ENCODE measurements around the gene KMT2C.

Gene KMT2C

DNA sequence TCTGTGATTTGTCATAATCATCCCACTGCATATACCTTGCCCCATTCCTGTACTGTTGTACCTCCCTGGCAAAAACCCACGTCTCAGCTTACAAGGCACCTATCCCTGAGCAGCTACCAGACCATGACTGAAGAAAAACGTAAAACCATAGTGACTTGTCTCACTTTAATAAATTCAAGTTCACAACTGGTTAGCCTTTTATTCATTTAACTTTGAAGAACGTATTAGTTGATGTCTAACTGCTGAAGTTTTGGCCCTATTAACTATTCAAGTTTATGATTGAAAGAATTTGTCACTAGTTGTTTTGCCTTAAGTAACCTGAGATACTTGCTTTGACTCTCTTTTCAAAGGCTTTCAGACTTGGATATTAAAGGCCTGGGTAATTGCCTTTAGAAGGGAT lies 350.7 kb downstream of the KMT2C start:
- H3K27ac ChIP-seq (ENCODE audit: low read depth, low read length): no peak overlapping the region
- no peaks in the 10 kb centered on the region for H4K20me1 ChIP-seq (ENCODE audit: low read depth, low read length)
- H3F3A ChIP-seq (ENCODE audit: insufficient read depth): no peaks in the 10 kb centered on the region
- no peaks in the 10 kb centered on the region for H3K9me2 ChIP-seq (replicated peaks; ENCODE audit: insufficient read depth, low read length)
- no peaks in the 10 kb centered on the region for H3K9me3 ChIP-seq (ENCODE audit: insufficient read depth, low read length)
- TF ChIP-seq, protein P1, sequence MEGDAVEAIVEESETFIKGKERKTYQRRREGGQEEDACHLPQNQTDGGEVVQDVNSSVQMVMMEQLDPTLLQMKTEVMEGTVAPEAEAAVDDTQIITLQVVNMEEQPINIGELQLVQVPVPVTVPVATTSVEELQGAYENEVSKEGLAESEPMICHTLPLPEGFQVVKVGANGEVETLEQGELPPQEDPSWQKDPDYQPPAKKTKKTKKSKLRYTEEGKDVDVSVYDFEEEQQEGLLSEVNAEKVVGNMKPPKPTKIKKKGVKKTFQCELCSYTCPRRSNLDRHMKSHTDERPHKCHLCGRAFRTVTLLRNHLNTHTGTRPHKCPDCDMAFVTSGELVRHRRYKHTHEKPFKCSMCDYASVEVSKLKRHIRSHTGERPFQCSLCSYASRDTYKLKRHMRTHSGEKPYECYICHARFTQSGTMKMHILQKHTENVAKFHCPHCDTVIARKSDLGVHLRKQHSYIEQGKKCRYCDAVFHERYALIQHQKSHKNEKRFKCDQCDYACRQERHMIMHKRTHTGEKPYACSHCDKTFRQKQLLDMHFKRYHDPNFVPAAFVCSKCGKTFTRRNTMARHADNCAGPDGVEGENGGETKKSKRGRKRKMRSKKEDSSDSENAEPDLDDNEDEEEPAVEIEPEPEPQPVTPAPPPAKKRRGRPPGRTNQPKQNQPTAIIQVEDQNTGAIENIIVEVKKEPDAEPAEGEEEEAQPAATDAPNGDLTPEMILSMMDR (IDR thresholded peaks at IDR 0.05; ENCODE audit: insufficient read depth, low read length, poor library complexity, severe bottlenecking): no peak
- TF ChIP-seq EZH2phosphoT487 (conservative IDR thresholded peaks at IDR 0.05; ENCODE audit: low read length): no peak
- no peaks in the 10 kb centered on the region for H3K36me3 ChIP-seq (ENCODE audit: low read length)
- H2AFZ ChIP-seq (ENCODE audit: low read depth, low read length, severe bottlenecking): no peak overlapping the region
- H3K4me2 ChIP-seq (ENCODE audit: low read depth, low read length, poor library complexity, severe bottlenecking): no peak overlapping the region
- H3K9ac ChIP-seq (ENCODE audit: low read length): no peak overlapping the region
- H3K27me3 ChIP-seq (ENCODE audit: low read length): no peaks in the 10 kb centered on the region
- no peaks in the 10 kb centered on the region for H3K79me2 ChIP-seq (ENCODE audit: insufficient read depth, low read length)
- no peak overlapping the region for H3K4me3 ChIP-seq (ENCODE audit: insufficient read depth, low read length, poor library complexity, severe bottlenecking)
